ENCODE data around the gene ECE1. TPM values are rescaled to one million over a fixed set of nuclear protein-coding genes. Genes with fewer than 3 reads are reported as not detected.

ECE1 gene
- total and polyA plus RNA-seq, 9 of the 15 experiments (the other 6 are each of a cell fraction or from before 2014, with no cell fraction given) = 0.56 to 34.8 (median 11.0) TPM

- no peaks in the 10 kb centered on the region for H3K79me2 ChIP-seq (ENCODE audit: control insufficient read depth, insufficient read depth, low read length)
- H3K36me3 ChIP-seq (ENCODE audit: control insufficient read depth, insufficient read depth, low read length) = peaks cover 14% of the 10 kb centered on the region
- intact Hi-C loops (cut with micrococcal nuclease) = no loop called here
- TF ChIP-seq, protein P1, sequence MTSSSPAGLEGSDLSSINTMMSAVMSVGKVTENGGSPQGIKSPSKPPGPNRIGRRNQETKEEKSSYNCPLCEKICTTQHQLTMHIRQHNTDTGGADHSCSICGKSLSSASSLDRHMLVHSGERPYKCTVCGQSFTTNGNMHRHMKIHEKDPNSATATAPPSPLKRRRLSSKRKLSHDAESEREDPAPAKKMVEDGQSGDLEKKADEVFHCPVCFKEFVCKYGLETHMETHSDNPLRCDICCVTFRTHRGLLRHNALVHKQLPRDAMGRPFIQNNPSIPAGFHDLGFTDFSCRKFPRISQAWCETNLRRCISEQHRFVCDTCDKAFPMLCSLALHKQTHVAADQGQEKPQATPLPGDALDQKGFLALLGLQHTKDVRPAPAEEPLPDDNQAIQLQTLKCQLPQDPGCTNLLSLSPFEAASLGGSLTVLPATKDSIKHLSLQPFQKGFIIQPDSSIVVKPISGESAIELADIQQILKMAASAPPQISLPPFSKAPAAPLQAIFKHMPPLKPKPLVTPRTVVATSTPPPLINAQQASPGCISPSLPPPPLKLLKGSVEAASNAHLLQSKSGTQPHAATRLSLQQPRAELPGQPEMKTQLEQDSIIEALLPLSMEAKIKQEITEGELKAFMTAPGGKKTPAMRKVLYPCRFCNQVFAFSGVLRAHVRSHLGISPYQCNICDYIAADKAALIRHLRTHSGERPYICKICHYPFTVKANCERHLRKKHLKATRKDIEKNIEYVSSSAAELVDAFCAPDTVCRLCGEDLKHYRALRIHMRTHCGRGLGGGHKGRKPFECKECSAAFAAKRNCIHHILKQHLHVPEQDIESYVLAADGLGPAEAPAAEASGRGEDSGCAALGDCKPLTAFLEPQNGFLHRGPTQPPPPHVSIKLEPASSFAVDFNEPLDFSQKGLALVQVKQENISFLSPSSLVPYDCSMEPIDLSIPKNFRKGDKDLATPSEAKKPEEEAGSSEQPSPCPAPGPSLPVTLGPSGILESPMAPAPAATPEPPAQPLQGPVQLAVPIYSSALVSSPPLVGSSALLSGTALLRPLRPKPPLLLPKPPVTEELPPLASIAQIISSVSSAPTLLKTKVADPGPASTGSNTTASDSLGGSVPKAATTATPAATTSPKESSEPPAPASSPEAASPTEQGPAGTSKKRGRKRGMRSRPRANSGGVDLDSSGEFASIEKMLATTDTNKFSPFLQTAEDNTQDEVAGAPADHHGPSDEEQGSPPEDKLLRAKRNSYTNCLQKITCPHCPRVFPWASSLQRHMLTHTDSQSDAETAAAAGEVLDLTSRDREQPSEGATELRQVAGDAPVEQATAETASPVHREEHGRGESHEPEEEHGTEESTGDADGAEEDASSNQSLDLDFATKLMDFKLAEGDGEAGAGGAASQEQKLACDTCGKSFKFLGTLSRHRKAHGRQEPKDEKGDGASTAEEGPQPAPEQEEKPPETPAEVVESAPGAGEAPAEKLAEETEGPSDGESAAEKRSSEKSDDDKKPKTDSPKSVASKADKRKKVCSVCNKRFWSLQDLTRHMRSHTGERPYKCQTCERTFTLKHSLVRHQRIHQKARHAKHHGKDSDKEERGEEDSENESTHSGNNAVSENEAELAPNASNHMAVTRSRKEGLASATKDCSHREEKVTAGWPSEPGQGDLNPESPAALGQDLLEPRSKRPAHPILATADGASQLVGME (CRISPR knock-in tag; IDR thresholded peaks at IDR 0.05) = no peak
- no peak for TF ChIP-seq MAFF (IDR thresholded peaks at IDR 0.05; ENCODE audit: low read length)
- no peak for TF ChIP-seq NR0B1 (IDR thresholded peaks at IDR 0.05; ENCODE audit: partially characterized antibody)
- TF ChIP-seq ID3 (CRISPR knock-in tag; IDR thresholded peaks at IDR 0.05) = no peak
- no peak for TF ChIP-seq ID3 (tag; IDR thresholded peaks at IDR 0.05)
- no peak for TF ChIP-seq ZNF436 (CRISPR knock-in tag; IDR thresholded peaks at IDR 0.05)
- no peak for TF ChIP-seq IRF9 (tag; IDR thresholded peaks at IDR 0.05)
- TF ChIP-seq BMI1 (IDR thresholded peaks at IDR 0.05; ENCODE audit: low read length) = no peak
- TF ChIP-seq HNRNPH1 (optimal IDR thresholded peaks at IDR 0.05; ENCODE audit: low read depth, low read length) = no peak
- TF ChIP-seq HDAC6 (IDR thresholded peaks at IDR 0.05; ENCODE audit: low read depth, low read length) = no peak
- TF ChIP-seq NFIX (CRISPR knock-in tag; IDR thresholded peaks at IDR 0.05; ENCODE audit: low read depth) = no peak
- TF ChIP-seq POLR2AphosphoS2 (IDR thresholded peaks at IDR 0.05; ENCODE audit: low read length) = no peak
- TF ChIP-seq PML (IDR thresholded peaks at IDR 0.05; ENCODE audit: low read length) = no peak
- no peak for TF ChIP-seq EP400 (IDR thresholded peaks at IDR 0.05)
- 85% methylated on average over 10 of the region's 10 CpGs for WGBS (ENCODE audit: insufficient coverage, low coverage, missing lambda C conversion rate)
- no peaks in the 10 kb centered on the region for H3K4me1 ChIP-seq (replicated peaks in 1 of 2; ENCODE audit: control insufficient read depth in 2 of 2, insufficient read depth in 2 of 2, low read length in 2 of 2)
- no peak overlapping the region for H3K4me3 ChIP-seq
- H3K9me1 ChIP-seq (ENCODE audit: control insufficient read depth, insufficient read depth, low read length) = peaks cover 4% of the 10 kb centered on the region
- DNase-seq (ENCODE audit: extremely low read depth in 1 of 4, low spot score in 3 of 4) = no peak
- no peaks in the 10 kb centered on the region for H3K9me3 ChIP-seq (replicated peaks; ENCODE audit: control insufficient read depth, insufficient read depth, low read depth, low read length)
- peak overlapping the region in 1 of 2 experiments; percentile 36; a peak in 2 of 4 replicates for H3K9ac ChIP-seq (ENCODE audit: insufficient read depth in 1 of 2, low read depth in 2 of 2, low read length in 2 of 2)
- in situ Hi-C loops (cut with MboI) = no loop called here
- peaks cover 3% of the 10 kb centered on the region for H4K20me1 ChIP-seq (replicated peaks; ENCODE audit: control insufficient read depth, insufficient read depth, low read length)
- ChIA-PET POLR2A (interaction anchor here (0.5 to 1.2 kb wide), 2 partner anchors 11 to 26 kb away, joined by 3 read pairs; no protein-coding TSS in a partner anchor), CTCF (ENCODE audit: low intra/inter-chr PET ratio) (no interaction called here)
- no peak overlapping the region for H2AFZ ChIP-seq (ENCODE audit: low read depth, low read length)
- no peak overlapping the region for H3K4me2 ChIP-seq (ENCODE audit: insufficient read depth, low read length)
- no peak for FAIRE-seq
- H3K27ac ChIP-seq (ENCODE audit: extremely low read depth, low read depth, low read length) = no peak overlapping the region
- H3K27me3 ChIP-seq (ENCODE audit: control insufficient read depth in 2 of 2, insufficient read depth in 2 of 2, low read length in 2 of 2) = no peaks in the 10 kb centered on the region
- no TSS peak for BruUV-seq (replicated peaks)
- no peak for ATAC-seq
Observed at GRCh38 chr1:21244154-21244553, 46.1 kb downstream of the ECE1 start.
